LNCaP clone FGC (cell line): ENCODE measurements around the gene NIPSNAP3A.
"Not testable (repeated sequence)": the region's sequence is repeated elsewhere in the genome, so short reads cannot be mapped to it uniquely, and the experiment has no call there.

Source experiments
- DNase-seq: peaks from one replicate; pipeline ENCODE4 v3.0.0-alpha.2; 2011; ENCODE audit warnings: low read depth
- H3K4me3 ChIP-seq: 2 replicates; pipeline ENCODE4 v1.5.1; 2011; ENCODE audit warnings: mild to moderate bottlenecking, low read depth, low read length, control low read depth
- TF ChIP-seq, protein P1 (sequence below): IDR thresholded peaks from 2 replicates; pipeline ENCODE4 v1.5.1; 2012; ENCODE audit warnings: mild to moderate bottlenecking; ENCODE audit not compliant: control insufficient read depth, insufficient read depth; ENCODE audit errors: extremely low read depth

The NIPSNAP3A gene

DNA sequence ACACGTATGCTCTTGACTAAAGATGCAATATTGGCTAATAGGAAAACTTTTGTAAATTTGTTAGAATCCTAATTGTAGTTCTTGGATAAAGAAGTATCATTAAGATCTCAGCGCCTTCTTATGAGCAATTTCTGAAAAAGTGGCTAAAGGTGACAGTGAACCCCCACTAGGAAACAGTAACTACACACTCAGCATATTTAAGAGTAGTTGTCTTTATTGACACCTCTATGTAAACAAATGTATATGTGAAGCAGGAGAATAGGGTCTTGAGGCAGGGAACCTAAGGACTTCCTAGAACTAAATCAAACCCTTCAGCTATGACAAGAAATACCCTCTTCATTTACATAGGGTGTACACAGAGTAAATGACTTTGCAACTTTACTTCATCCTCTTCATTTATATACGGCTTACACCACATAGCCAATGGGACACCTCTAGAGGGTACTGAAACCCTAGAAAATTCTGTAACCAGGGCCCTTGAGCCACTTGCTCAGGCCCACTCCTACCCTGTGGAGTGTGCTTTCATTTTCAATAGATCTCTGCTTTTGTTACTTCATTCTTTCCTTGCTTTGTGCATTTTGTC, 2.8 kb downstream of the NIPSNAP3A start:
- H3K4me3 ChIP-seq: no peak overlapping the region
- TF ChIP-seq, protein P1, sequence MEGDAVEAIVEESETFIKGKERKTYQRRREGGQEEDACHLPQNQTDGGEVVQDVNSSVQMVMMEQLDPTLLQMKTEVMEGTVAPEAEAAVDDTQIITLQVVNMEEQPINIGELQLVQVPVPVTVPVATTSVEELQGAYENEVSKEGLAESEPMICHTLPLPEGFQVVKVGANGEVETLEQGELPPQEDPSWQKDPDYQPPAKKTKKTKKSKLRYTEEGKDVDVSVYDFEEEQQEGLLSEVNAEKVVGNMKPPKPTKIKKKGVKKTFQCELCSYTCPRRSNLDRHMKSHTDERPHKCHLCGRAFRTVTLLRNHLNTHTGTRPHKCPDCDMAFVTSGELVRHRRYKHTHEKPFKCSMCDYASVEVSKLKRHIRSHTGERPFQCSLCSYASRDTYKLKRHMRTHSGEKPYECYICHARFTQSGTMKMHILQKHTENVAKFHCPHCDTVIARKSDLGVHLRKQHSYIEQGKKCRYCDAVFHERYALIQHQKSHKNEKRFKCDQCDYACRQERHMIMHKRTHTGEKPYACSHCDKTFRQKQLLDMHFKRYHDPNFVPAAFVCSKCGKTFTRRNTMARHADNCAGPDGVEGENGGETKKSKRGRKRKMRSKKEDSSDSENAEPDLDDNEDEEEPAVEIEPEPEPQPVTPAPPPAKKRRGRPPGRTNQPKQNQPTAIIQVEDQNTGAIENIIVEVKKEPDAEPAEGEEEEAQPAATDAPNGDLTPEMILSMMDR: no peak
- DNase-seq: no peak

DNA sequence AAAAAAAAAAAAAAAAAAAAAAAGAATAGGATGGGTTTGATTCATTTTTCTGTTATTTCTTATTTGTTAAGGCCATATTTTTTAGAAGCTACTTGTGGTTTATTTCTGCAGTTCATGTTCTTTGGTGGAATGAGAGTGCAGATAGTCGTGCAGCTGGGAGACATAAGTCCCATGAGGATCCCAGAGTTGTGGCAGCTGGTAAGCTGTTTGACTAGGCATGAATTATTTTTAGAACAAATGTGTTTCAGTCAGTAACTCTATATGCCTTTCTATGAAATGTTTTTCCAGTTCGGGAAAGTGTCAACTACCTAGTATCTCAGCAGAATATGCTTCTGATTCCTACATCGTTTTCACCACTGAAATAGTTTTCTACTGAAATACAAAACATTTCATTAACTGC, 11.5 kb downstream of the NIPSNAP3A start:
- no peak overlapping the region for H3K4me3 ChIP-seq
- no peak for DNase-seq
- TF ChIP-seq, protein P1: no peak

DNA sequence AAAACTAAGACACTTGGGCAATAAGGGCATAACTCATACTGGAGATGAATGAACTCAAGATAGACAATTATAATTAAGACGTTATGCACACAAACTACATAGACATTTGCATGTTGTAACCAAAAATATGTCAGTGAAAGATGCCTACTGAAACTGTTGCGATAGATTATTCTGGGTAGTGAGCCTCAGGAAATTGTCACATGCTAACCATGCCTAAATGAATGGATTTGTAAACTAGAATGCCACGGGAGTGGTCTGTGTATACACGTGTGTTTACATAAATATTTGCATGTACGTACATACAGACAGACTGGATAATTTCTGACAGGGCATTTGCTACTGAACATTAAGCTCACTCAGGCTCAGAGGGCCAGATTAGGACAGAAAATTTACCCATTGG, 17.7 kb downstream of the NIPSNAP3A start:
- H3K4me3 ChIP-seq: no peak overlapping the region
- TF ChIP-seq, protein P1: no peak
- DNase-seq: no peak

DNA sequence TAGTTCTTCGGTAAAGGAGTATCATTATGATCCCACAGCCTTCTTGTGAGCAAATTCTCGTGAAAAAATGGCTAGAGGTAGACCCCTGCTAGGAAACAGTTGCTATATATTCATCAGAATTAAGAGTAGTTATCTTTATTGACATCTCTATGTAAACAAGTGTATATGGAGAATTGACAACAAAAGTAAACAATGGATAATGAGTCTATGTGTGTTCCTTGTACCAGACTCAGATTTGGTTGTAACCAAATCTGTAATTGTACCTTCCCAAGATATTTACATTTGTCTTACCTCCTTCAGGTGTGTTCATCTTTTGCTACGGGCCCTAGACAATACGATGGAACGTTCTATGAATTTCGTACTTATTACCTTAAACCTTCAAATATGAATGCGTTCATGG, 18.5 kb downstream of the NIPSNAP3A start:
- TF ChIP-seq, protein P1: no peak
- peak; percentile 64 for DNase-seq
- no peak overlapping the region for H3K4me3 ChIP-seq

DNA sequence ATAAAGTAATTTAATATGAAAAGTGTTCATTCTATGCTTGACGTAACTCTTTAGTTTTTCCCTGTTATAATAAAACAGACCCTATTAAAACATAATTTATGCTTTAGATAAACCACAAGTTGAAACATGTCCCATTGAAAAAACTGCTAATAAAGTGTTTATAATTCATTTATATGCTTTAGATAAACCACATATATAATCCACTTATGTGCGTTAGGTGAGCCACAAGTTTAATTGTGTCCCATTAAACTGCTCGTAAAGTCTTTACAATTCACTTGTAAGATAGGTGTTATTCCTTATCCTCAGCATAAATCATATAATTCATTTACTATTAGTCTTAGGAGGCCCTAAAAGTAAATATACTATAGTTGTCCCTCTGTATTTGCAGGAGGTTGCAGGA, 20.0 kb downstream of the NIPSNAP3A start:
- peak; percentile 95 for DNase-seq
- no peak overlapping the region for H3K4me3 ChIP-seq
- TF ChIP-seq, protein P1: no peak

DNA sequence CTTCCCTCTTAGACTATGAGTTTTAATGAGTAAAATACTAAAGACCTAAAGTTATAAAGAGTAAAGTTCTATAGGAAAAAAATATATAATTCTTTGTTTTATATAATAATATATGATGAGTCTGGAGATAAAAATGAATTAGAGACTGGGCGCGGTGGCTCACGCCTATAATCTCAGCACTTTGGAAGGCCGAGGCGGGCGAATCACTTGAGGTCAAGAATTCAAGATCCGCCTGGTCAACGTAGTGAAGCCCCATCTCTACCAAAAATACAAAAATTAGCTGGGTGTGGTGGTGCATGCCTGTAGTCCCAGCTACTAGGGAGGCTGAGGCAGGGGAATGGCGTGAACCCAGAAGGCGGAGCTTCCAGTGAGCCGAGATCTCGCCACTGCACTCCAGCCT, 21.5 kb downstream of the NIPSNAP3A start:
- not testable (repeated sequence) for DNase-seq, H3K4me3 ChIP-seq

DNA sequence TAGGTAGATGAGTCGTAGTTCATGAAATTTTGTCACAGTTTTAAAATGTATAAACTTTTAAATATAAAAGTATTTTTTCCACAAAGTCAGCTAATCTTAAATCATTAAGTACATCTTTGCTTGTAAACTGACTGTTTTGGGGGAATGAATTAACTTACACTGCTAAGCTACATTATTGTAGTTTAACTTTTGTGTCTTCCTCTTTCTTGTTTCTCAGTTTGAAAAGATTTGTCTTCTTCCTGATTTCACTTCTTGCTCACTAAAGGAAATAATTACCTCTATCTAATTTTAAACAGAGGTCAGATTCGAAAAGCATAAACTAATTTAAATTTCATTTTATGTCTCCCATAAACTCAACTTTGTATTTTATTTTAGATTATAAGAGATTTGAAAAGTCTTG, 22.2 kb downstream of the NIPSNAP3A start:
- DNase-seq: no peak
- TF ChIP-seq, protein P1: no peak
- no peak overlapping the region for H3K4me3 ChIP-seq
